Middle frontal gyrus (tissue), 1 donor: ENCODE results near the gene YTHDF2.

Source experiments
- DNase-seq: peaks from one replicate; pipeline ENCODE4 v3.0.0-alpha.2; 2015; ENCODE audit warnings: low spot score; ENCODE audit errors: extremely low spot score

Gene YTHDF2

DNA sequence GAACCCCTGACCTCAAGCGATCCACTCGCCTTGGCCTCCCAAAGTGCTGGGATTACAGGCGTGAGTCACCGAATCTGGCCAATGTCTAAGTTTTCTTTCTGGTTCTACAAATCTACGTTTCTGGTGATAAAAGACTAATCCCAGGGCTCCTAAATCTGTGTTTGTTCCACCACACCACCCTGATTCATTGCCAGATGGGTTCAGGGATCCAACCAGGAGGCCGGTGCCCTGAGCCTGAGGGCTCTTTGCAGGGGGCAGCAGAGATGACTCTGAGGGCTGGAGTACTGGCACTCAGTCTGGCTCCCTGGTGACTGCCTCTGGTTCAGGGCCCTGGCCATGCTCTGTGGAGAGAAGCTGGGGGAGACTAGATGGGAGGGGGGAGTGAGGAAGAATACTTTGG lies 64.7 kb downstream of the YTHDF2 start:
- DNase-seq = no peak

- DNase-seq = no peak
Observed at GRCh38 chr1:28803051-28803450, 66.3 kb downstream of the YTHDF2 start.

- DNase-seq = no peak
Observed at GRCh38 chr1:28803662-28804061, 66.9 kb downstream of the YTHDF2 start.

GRCh38 chr1:28804071-28804470 lies 67.3 kb downstream of the YTHDF2 start:
- no peak for DNase-seq

- no peak for DNase-seq
Observed at GRCh38 chr1:28807046-28807445, 70.3 kb downstream of the YTHDF2 start.

DNA sequence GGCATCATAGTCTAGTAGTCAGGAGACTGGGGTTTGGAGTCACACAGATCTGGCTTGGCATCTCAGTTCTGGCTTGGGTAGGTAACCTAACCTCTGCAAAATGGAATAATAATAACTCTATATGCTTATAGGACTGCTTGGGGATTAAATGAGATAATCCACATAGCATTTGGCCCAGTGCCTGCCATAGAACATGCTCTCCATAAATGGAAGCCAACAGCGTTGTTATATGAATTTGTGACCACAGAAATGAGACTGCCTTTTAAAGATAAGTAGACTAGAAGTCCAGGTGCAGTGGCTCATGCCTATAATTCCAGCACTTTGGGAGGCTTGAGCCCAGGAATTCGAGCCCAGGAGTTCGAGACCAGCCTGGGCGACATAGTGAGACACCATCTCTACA lies 71.2 kb downstream of the YTHDF2 start:
- DNase-seq = no peak

DNA sequence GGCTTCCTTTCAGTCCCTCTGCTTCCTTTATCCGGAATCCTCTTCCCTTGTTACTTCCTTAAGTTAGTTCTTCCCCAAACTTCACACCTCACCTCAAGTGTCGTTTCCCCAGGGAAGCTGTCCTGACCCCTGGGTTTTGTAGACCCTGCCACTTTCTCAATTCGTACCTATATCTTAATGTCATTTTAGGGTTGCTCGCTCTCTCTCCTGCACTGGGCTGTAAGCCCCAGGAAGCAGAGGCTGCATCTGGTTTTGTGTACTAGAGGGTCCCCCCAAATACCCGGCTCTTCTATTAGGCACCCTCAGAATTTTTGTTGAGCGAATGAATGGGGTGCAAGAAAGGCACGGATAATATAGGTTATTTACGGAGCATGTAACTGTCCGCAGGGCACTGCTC lies 74.6 kb downstream of the YTHDF2 start:
- DNase-seq = no peak

- no peak for DNase-seq
Observed at GRCh38 chr1:28811766-28812668, 75.3 kb downstream of the YTHDF2 start, which contains the start of gene OPRD1. OPRD1 (plus strand) TSS chr1:28812170; CDS start chr1:28812384, 214 bp downstream.

DNA sequence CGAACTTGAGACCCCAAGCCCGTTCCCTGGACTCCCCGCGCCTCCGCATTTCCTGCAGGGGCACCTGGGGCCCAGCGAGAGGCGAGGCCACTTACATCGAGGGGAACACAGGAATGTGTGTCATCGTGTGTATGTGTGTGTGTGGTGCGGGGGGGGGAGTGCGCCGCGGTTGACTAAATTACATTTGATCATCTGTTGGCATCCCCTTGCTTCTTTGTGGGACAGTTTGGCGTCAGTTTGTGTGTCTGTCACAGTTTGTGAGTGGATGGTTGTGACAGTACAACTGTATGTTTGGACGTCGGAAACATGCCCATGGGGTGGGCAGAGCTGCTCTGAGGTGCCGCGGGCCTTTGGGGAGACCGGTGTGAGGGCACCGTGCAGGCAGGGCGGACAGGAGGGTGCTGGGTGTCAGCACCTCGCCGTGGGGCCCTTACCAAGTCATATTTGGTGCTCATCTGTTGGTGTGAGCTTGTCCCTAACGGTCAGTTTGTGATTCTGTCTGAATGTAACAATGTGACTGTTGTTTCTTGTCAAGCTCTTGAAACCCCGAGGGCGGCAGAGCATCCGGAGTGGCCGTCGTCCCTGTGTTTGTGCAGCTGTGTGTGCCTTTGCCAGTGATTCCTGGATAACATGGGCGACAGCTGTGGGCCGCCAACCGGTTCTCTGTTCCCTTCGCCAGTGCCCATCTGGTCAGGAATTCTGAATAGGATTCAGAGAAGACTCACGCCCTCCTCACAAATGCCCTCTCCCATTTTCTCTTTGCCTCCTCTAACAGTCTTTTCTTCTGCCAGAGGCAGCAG lies 76.1 kb downstream of the YTHDF2 start:
- no peak for DNase-seq

DNA sequence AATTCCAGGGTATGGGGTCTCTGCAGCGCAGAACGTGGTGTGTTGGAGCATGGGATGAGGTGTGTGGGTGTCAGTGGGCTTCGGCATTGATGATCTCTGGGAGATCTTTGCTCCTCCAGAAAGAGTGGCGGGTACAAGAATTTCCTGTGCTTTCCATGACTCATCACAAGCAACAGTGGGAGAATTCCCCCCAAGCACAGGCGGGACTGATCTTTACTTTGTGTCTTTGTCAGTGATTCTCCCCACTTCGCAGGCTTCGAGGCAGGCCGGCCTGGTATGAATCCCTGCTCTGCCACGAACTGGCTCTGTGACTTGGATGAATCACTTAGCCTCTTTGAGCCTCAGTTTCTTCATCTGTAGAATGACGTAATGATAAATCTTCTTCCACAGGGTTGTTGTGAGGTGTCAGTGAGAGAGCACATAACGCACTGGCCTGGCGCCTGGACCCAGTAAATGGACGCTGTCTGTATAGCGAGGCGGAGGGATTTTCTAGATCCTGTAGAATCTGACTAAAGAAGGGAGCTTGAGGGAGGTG lies 77.3 kb downstream of the YTHDF2 start:
- DNase-seq = no peak

- DNase-seq = no peak
Observed at GRCh38 chr1:28815533-28816185, 78.9 kb downstream of the YTHDF2 start.

DNA sequence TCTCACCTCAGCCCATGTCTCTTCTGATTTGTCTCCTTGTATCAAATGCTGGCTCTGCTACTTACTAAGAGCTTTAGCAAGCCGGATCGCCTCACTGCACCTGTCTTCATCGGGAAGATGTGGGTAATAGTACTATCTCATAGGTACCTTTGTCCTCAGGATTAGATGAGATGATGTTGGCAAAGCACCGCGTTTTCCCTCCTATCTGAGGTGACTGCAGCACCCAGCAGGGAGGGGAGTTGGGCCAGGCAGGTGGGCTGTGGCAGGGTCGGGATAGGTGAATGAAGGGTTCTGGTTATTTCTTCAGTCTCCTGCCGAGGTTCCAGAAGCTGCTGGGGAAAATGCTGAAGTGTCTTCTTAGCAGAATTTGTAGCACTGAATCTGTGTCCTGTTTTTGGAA lies 80.4 kb downstream of the YTHDF2 start:
- DNase-seq = no peak

GRCh38 chr1:28819020-28819419 lies 82.3 kb downstream of the YTHDF2 start:
- no peak for DNase-seq
